HL-60 (cell line): ENCODE measurements around the gene TFPI.

Experiments used
- DNase-seq, 2 experiments: peaks; one replicate each; pipeline ENCODE4 v3.0.0-alpha.2; 2010 to 2020; ENCODE audit warnings: low read depth in 1 of 2, low spot score in 1 of 2
- H3K27ac ChIP-seq: fragments of 250-450 bp; sonication (Bioruptor Pico); replicated peaks from 2 replicates; pipeline ENCODE4 v1.5.1; 2020; ENCODE audit warnings: mild to moderate bottlenecking, moderate library complexity
- H3K27me3 ChIP-seq: fragments of 250-450 bp; sonication (Bioruptor Pico); 2 replicates; pipeline ENCODE4 v1.5.1; 2021; ENCODE audit warnings: mild to moderate bottlenecking, moderate library complexity; ENCODE audit not compliant: insufficient read depth, poor library complexity, severe bottlenecking
- H3K4me3 ChIP-seq: replicated peaks from 2 replicates; pipeline ENCODE4 v1.5.1; 2011; ENCODE audit warnings: mild to moderate bottlenecking, control low read depth, low read length; ENCODE audit not compliant: insufficient read depth
- GABPA ChIP-seq: IDR thresholded peaks from 2 replicates; pipeline ENCODE4 v1.6.1; 2012; ENCODE audit warnings: low read depth
- POLR2AphosphoS5 ChIP-seq: IDR thresholded peaks from 2 replicates; pipeline ENCODE4 v1.6.1; 2012; ENCODE audit warnings: low read depth
- REST ChIP-seq: IDR thresholded peaks from 2 replicates; pipeline ENCODE4 v1.6.1; 2012; ENCODE audit warnings: low read depth; ENCODE audit not compliant: insufficient replicate concordance
- SPI1 ChIP-seq: IDR thresholded peaks from 2 replicates; pipeline ENCODE4 v1.6.1; 2012; ENCODE audit warnings: low read depth, mild to moderate bottlenecking, borderline replicate concordance
- TF ChIP-seq, protein P1 (sequence below): IDR thresholded peaks from one replicate; pipeline ENCODE4 v1.5.1; 2011; ENCODE audit warnings: low read length, control low read depth, inconsistent platforms; ENCODE audit not compliant: insufficient read depth

The TFPI gene

GRCh38 chr2:187482796-187483195 lies 71.4 kb downstream of the TFPI start:
- no peak for DNase-seq
- no peaks in the 10 kb centered on the region for H3K27me3 ChIP-seq
- H3K4me3 ChIP-seq, result no peak overlapping the region
- TF ChIP-seq SPI1 (no peak), POLR2AphosphoS5 (no peak), REST (no peak), GABPA (no peak)
- TF ChIP-seq, protein P1, sequence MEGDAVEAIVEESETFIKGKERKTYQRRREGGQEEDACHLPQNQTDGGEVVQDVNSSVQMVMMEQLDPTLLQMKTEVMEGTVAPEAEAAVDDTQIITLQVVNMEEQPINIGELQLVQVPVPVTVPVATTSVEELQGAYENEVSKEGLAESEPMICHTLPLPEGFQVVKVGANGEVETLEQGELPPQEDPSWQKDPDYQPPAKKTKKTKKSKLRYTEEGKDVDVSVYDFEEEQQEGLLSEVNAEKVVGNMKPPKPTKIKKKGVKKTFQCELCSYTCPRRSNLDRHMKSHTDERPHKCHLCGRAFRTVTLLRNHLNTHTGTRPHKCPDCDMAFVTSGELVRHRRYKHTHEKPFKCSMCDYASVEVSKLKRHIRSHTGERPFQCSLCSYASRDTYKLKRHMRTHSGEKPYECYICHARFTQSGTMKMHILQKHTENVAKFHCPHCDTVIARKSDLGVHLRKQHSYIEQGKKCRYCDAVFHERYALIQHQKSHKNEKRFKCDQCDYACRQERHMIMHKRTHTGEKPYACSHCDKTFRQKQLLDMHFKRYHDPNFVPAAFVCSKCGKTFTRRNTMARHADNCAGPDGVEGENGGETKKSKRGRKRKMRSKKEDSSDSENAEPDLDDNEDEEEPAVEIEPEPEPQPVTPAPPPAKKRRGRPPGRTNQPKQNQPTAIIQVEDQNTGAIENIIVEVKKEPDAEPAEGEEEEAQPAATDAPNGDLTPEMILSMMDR, result no peak
- no peak overlapping the region for H3K27ac ChIP-seq

DNA sequence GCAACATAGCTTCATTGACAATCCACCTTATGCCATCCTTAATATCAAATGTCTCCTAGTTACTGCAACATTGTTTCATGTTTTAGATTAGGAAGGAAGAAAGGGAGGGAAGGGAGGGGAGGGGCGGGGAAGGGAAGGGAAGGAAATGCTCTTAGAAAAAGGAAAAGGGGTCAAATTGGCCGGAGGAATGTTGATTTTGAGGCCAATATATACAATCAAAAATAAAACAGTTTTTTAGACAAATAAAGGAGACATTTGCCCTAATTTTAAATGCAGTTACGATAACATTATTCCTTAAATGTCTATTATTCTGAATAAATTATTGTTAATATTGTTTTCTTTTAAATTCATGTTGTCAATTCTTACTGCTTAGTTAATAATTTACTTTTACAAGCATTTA lies 72.7 kb downstream of the TFPI start:
- TF ChIP-seq POLR2AphosphoS5 (no peak), REST (no peak), SPI1 (no peak), GABPA (no peak)
- TF ChIP-seq, protein P1, result no peak
- no peak overlapping the region for H3K27ac ChIP-seq
- DNase-seq, result no peak
- H3K27me3 ChIP-seq, result no peaks in the 10 kb centered on the region
- no peak overlapping the region for H3K4me3 ChIP-seq

GRCh38 chr2:187478719-187479118 lies 75.5 kb downstream of the TFPI start:
- no peak for DNase-seq
- TF ChIP-seq POLR2AphosphoS5 (no peak), GABPA (no peak), SPI1 (no peak), REST (no peak)
- TF ChIP-seq, protein P1, result no peak
- no peaks in the 10 kb centered on the region for H3K27me3 ChIP-seq
- no peak overlapping the region for H3K4me3 ChIP-seq
- no peak overlapping the region for H3K27ac ChIP-seq
